ENCODE data around the gene GOLIM4. TPM values are rescaled to one million over a fixed set of nuclear protein-coding genes. Genes with fewer than 3 reads are reported as not detected.

GOLIM4 gene
- total RNA-seq, 1 donor from 2014 or later = 46.3 TPM

DNA sequence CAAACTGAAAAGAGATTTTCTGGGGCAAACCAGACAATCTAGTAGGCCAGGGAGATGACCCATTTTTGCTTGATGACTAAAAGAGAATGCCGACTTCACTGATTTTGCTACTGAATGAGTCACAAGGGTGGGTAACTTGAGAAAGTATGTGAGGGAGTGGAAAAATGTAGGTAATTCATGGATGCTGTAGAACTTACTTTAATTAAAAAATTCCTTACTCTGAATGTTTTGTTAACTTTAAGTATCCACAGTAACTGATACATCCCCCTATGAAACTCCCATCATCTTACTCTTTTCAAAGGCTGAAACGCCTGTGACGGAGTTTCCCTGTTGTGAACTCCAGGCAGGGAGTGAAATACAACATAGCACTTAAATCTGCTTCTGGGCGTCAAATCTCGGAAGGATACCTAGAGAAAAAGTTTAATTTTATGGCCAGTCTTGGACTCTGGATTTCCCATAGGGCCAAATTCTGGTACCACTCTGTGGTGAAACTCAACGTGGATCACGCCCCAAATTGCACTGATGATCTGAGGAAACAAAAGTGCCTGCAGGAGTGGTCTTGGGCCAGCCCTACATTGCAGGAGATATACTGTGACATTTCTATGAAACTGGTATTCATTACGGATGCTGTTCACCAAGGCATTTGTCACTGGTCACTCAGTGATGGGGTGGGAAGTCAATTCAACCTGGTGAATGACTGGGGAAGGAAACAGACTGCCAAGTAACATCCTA is 24.0 kb downstream of the GOLIM4 start:
- Mint-ChIP-seq H3K4me1 (ENCODE audit: low read depth) (peaks cover 45% of the 10 kb centered on the region), H3K27ac (ENCODE audit: unreplicated experiment) (peak overlapping the region; percentile 96), H3K4me3 (ENCODE audit: unreplicated experiment) (no peak overlapping the region), H3K36me3 (ENCODE audit: low read depth) (no peaks in the 10 kb centered on the region), H3K9me3 (ENCODE audit: low read depth) (no peaks in the 10 kb centered on the region), H3K27me3 (ENCODE audit: low read depth) (no peaks in the 10 kb centered on the region)
- TF ChIP-seq, protein P1, sequence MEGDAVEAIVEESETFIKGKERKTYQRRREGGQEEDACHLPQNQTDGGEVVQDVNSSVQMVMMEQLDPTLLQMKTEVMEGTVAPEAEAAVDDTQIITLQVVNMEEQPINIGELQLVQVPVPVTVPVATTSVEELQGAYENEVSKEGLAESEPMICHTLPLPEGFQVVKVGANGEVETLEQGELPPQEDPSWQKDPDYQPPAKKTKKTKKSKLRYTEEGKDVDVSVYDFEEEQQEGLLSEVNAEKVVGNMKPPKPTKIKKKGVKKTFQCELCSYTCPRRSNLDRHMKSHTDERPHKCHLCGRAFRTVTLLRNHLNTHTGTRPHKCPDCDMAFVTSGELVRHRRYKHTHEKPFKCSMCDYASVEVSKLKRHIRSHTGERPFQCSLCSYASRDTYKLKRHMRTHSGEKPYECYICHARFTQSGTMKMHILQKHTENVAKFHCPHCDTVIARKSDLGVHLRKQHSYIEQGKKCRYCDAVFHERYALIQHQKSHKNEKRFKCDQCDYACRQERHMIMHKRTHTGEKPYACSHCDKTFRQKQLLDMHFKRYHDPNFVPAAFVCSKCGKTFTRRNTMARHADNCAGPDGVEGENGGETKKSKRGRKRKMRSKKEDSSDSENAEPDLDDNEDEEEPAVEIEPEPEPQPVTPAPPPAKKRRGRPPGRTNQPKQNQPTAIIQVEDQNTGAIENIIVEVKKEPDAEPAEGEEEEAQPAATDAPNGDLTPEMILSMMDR (IDR thresholded peaks at IDR 0.05) = no peak
- DNase-seq (ENCODE audit: low spot score) = no peak

DNA sequence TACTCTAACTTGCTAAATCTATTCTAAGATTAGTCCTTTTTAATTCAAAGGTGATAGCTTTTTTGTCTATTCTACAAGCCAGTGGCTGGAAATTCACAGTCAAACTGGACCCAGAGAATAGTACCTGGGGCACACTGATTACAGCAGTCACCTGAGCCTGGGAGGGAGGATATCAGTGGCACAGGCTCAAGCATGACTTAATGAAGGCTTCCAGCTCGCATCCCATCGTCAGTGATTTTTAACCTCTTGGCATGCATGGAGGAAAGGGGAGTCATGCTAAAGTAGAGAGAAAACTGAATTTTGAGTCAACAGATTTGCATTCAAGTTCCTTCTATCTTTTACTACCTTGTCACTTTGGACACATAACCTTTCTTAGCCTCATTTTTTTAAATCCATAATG is 24.8 kb downstream of the GOLIM4 start:
- TF ChIP-seq, protein P1 (IDR thresholded peaks at IDR 0.05) = no peak
- no peak for DNase-seq (ENCODE audit: low spot score)
- Mint-ChIP-seq H3K36me3 (ENCODE audit: low read depth) (no peaks in the 10 kb centered on the region), H3K4me3 (ENCODE audit: unreplicated experiment) (no peak overlapping the region), H3K4me1 (ENCODE audit: low read depth) (peaks cover 52% of the 10 kb centered on the region), H3K9me3 (ENCODE audit: low read depth) (no peaks in the 10 kb centered on the region), H3K27ac (ENCODE audit: unreplicated experiment) (peak overlapping the region; percentile 96), H3K27me3 (ENCODE audit: low read depth) (no peaks in the 10 kb centered on the region)

DNA sequence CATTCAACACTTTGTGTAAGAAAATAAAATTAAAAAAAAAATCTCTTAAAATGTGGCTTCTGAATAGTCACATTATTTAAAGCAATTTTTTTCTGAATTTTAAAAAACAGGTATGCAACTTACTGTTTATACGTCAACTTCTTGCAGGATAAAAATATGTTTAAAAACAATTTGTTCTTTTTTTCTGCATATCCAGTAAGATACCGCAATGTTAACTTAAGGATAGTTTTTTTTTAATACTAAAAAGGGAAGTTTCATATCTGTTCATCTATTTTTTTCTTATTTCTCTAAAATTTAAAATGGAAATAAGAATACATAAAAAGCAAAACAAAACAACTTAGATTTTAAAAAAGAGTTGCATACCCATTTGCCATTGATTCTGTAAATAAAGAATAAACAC is 27.4 kb downstream of the GOLIM4 start:
- Mint-ChIP-seq H3K4me1 (ENCODE audit: low read depth) (peaks cover 47% of the 10 kb centered on the region), H3K4me3 (ENCODE audit: unreplicated experiment) (no peak overlapping the region), H3K27me3 (ENCODE audit: low read depth) (no peaks in the 10 kb centered on the region), H3K9me3 (ENCODE audit: low read depth) (no peaks in the 10 kb centered on the region), H3K36me3 (ENCODE audit: low read depth) (no peaks in the 10 kb centered on the region), H3K27ac (ENCODE audit: unreplicated experiment) (no peak overlapping the region)
- TF ChIP-seq, protein P1 (IDR thresholded peaks at IDR 0.05) = no peak
- DNase-seq (ENCODE audit: low spot score) = no peak

DNA sequence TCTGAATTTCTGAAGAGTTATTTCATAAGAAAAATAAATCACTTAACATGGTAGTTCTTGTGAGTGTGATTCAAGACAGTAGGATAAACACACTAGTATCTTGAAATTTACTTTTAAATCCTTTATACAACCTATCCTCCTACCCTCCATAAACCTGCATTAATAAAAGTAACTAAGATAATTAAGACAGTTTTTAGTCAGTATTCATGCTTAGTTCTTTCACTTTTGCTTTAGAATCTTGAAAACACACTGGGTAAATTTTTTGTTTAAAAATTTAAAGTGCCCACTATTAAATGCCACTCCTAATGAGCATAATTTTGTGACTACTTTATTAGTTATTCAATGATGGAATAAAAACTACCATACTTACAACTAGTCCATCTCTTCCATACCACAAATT is 28.8 kb downstream of the GOLIM4 start:
- Mint-ChIP-seq H3K36me3 (ENCODE audit: low read depth) (no peaks in the 10 kb centered on the region), H3K27ac (ENCODE audit: unreplicated experiment) (no peak overlapping the region), H3K4me3 (ENCODE audit: unreplicated experiment) (no peak overlapping the region), H3K27me3 (ENCODE audit: low read depth) (no peaks in the 10 kb centered on the region), H3K4me1 (ENCODE audit: low read depth) (peaks cover 39% of the 10 kb centered on the region), H3K9me3 (ENCODE audit: low read depth) (no peaks in the 10 kb centered on the region)
- no peak for DNase-seq (ENCODE audit: low spot score)
- TF ChIP-seq, protein P1 (IDR thresholded peaks at IDR 0.05) = no peak

DNA sequence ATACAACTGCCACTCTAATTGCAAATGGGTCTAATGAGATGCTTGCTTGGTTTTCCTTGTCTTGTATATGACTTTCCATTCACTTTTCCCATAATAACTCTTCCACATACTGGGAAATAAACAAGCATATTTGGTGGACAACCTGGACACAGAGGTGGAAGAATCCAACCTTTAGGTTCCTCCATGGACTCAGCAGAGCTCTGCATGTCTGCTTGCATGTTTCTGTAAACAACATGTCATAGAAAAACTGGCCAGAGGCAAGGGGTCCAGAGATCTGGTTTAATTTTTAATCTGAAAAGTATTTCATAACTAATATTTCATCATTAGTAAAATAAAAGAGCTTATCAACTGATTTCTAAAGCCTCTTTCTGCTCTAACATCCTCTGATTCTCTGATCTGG is 30.2 kb downstream of the GOLIM4 start:
- Mint-ChIP-seq H3K27me3 (ENCODE audit: low read depth) (no peaks in the 10 kb centered on the region), H3K4me3 (ENCODE audit: unreplicated experiment) (no peak overlapping the region), H3K4me1 (ENCODE audit: low read depth) (peaks cover 32% of the 10 kb centered on the region), H3K27ac (ENCODE audit: unreplicated experiment) (no peak overlapping the region), H3K9me3 (ENCODE audit: low read depth) (no peaks in the 10 kb centered on the region), H3K36me3 (ENCODE audit: low read depth) (no peaks in the 10 kb centered on the region)
- no peak for DNase-seq (ENCODE audit: low spot score)
- TF ChIP-seq, protein P1 (IDR thresholded peaks at IDR 0.05) = no peak

All from chondrocyte (in vitro differentiated cells).